ENCODE data around the gene GABPB2. TPM values are rescaled to one million over a fixed set of nuclear protein-coding genes. Genes with fewer than 3 reads are reported as not detected.

GABPB2 gene
- total and polyA plus RNA-seq, 2 experiments from 2014 or later: 1.1 to 2.6 TPM

- TF ChIP-seq STAT1 (IDR thresholded peaks at IDR 0.05; ENCODE audit: unreplicated experiment) (no peak), ZNF462 (CRISPR knock-in tag; IDR thresholded peaks at IDR 0.05) (no peak), NANOG (IDR thresholded peaks at IDR 0.05; ENCODE audit: borderline replicate concordance) (no peak)
- TF ChIP-seq, protein P1, sequence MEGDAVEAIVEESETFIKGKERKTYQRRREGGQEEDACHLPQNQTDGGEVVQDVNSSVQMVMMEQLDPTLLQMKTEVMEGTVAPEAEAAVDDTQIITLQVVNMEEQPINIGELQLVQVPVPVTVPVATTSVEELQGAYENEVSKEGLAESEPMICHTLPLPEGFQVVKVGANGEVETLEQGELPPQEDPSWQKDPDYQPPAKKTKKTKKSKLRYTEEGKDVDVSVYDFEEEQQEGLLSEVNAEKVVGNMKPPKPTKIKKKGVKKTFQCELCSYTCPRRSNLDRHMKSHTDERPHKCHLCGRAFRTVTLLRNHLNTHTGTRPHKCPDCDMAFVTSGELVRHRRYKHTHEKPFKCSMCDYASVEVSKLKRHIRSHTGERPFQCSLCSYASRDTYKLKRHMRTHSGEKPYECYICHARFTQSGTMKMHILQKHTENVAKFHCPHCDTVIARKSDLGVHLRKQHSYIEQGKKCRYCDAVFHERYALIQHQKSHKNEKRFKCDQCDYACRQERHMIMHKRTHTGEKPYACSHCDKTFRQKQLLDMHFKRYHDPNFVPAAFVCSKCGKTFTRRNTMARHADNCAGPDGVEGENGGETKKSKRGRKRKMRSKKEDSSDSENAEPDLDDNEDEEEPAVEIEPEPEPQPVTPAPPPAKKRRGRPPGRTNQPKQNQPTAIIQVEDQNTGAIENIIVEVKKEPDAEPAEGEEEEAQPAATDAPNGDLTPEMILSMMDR (conservative IDR thresholded peaks at IDR 0.05; ENCODE audit: low read depth in 2 of 2): no peak
These were observed 43.3 kb downstream of the GABPB2 start (continued) for GRCh38 chr1:151113877-151114276.

DNA sequence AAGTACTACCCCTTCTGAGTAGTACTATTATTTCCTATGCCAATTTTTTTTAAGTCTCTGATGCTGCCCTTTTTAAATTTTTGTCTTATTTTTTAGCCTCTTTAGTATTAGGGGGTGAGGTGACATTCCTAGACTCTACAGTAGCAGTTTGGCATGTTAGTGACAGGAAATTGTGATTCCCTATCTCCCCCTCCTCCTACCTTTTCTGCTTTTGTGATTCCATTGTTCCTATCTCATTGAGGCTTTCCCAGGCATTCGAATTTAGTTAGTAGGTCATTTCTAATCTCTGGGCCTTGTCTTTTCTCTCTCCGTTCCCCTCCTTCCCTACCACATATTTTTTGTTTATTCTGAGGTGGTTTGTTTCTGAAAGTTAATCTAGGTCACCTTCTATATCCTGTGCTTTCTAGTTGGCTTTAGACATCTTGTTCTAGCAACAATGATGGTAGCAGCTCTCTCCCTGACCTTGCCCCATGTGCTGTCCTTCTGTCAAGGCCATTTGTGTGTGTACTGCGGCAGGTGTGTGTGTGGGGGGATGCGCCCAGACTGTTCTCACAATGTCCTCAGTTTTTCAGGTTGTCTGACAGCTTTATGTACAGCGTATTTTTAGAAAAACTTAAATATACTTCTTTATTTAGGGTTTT, 54.3 kb downstream of the GABPB2 start:
- H2AFZ ChIP-seq: peak overlapping the region; percentile 61; the same call in 1 of the 2 replicates
- H3K27ac ChIP-seq (ENCODE audit: low read depth): no peak overlapping the region
- Mint-ChIP-seq H3K4me3 (no peak overlapping the region), H3K27me3 (ENCODE audit: insufficient read depth, low read depth, poor library complexity) (peaks cover 8% of the 10 kb centered on the region), H3K9me3 (no peaks in the 10 kb centered on the region), H3K27ac (peak overlapping the region; percentile 9; the same call in 1 of the 2 replicates), H3K4me1 (peaks cover 20% of the 10 kb centered on the region), H3K36me3 (ENCODE audit: low read depth) (no peaks in the 10 kb centered on the region)
- peaks cover 12% of the 10 kb centered on the region for H3K4me1 ChIP-seq (ENCODE audit: insufficient read depth)
- no peaks in the 10 kb centered on the region for H3K27me3 ChIP-seq (ENCODE audit: insufficient read depth)
- peak; percentile 37; the same call in 2 of the 3 replicates for ATAC-seq
- DNase-seq (ENCODE audit: low spot score): peak; percentile 47
- peak overlapping the region; percentile 25; the same call in 1 of the 2 replicates for H3K4me3 ChIP-seq
- no peaks in the 10 kb centered on the region for H3K36me3 ChIP-seq (ENCODE audit: insufficient read depth)
- no peaks in the 10 kb centered on the region for H3K79me2 ChIP-seq (replicated peaks; ENCODE audit: insufficient read depth)
- H4K20me1 ChIP-seq (replicated peaks; ENCODE audit: insufficient read depth): no peaks in the 10 kb centered on the region
- no peaks in the 10 kb centered on the region for H3K9me2 ChIP-seq (ENCODE audit: insufficient read depth)
- H3K4me2 ChIP-seq: peak overlapping the region; percentile 49
- 0 out of 2 replicates have a peak, but pooled peaks cover 2% of the 10 kb centered on the region for H3F3A ChIP-seq (replicated peaks; ENCODE audit: low read depth)
- TF ChIP-seq ETS1 (IDR thresholded peaks at IDR 0.05) (no peak), ZNF331 (CRISPR knock-in tag; IDR thresholded peaks at IDR 0.05; ENCODE audit: low read depth) (no peak), ZNF114 (CRISPR knock-in tag; IDR thresholded peaks at IDR 0.05) (no peak), STAT1 (IDR thresholded peaks at IDR 0.05; ENCODE audit: unreplicated experiment) (no peak), CREB1 (CRISPR knock-in tag; IDR thresholded peaks at IDR 0.05; ENCODE audit: low read depth) (no peak), POLR2AphosphoS5 (IDR thresholded peaks at IDR 0.05; ENCODE audit: low read depth) (no peak), JUNB (IDR thresholded peaks at IDR 0.05; ENCODE audit: unreplicated experiment) (no peak), EZH2 (IDR thresholded peaks at IDR 0.05; ENCODE audit: low read depth, unreplicated experiment) (no peak), EZH2phosphoT487 (IDR thresholded peaks at IDR 0.05; ENCODE audit: unreplicated experiment) (no peak)
- TF ChIP-seq, protein P1 (conservative IDR thresholded peaks at IDR 0.05; ENCODE audit: low read depth in 2 of 2): no peak

Measured in GM23338 (cell line).